GM21390 (cell line): ENCODE data around the gene NEMF.
A peak's percentile ranks its signal among the peaks of the same experiment; 100 is the strongest.
"Not testable (repeated sequence)": the region's sequence is repeated elsewhere in the genome, so short reads cannot be mapped to it uniquely, and the experiment has no call there.

Experiments used
- ATAC-seq: cut with Tn5 transposase; IDR thresholded peaks from one replicate; pipeline ENCODE4 v1.9.1; 2021; ENCODE audit not compliant: unreplicated experiment

Gene NEMF

GRCh38 chr14:49876563-49877127 lies 24.1 kb upstream of the NEMF start:
- no peak for ATAC-seq

DNA sequence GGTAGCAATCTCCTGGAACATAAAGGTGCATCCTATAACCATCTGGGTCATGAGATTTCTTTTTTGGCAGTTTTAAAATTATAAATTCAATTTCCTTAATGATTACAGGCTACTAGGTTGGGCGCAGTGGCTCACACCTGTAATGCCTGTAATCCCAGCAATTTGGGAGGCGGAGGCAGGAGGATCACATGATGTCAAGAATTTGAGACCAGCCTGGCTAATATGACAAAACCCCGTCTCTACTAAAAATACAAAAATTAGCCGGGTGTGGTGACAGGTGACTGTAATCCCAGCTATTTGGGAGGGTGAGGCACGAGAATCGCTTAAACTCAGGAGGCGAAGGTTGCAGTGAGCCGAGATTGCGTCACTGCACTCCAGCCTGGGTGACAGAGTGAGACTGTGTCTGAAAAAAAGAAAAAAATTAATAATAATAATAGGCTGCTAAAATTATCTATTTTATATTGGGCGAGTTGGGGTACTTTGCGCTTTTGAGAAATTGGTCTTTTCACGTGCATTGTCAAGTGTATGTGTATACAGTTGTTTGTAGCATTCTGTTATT lies 23.1 kb upstream of the NEMF start:
- ATAC-seq, result no peak

- ATAC-seq, result not testable (repeated sequence)
Observed at GRCh38 chr14:49873548-49873947, 21.0 kb upstream of the NEMF start.

DNA sequence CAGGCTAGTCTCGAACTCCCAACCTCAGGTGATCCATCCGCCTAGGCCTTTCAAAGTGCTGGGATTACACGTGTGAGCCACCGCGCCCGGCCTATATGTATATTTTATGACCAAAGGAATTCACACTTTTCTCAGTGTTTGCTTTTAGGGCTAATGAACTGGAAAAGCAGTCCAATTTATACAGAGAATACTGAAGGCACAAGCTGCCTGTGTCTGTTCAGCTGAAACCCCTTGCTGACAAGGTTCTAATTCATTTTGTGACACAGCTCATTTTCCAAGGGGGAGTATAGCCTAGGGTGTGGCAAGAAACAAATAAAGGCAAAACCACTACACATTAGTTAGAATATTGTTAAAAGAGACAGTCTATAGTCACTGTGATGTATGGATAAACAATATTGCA lies 18.3 kb upstream of the NEMF start:
- ATAC-seq, result no peak

DNA sequence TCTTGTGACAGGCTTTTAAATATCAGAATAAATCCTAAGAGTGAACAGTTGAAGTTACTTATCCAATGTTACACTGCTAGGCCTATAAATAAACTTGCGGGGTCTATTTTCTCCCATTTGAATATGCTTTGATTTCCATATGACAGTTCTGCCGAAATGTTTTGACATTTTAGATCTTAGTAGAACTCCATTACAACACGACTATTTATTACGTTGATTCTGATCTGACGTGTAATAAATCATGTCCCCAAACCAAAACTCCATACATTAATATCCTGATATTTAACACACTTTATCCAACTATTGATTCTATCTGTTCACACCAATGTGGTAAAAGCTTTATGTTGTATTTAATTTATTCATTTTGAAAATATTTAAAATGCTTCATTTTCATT lies 16.1 kb upstream of the NEMF start:
- no peak for ATAC-seq

DNA sequence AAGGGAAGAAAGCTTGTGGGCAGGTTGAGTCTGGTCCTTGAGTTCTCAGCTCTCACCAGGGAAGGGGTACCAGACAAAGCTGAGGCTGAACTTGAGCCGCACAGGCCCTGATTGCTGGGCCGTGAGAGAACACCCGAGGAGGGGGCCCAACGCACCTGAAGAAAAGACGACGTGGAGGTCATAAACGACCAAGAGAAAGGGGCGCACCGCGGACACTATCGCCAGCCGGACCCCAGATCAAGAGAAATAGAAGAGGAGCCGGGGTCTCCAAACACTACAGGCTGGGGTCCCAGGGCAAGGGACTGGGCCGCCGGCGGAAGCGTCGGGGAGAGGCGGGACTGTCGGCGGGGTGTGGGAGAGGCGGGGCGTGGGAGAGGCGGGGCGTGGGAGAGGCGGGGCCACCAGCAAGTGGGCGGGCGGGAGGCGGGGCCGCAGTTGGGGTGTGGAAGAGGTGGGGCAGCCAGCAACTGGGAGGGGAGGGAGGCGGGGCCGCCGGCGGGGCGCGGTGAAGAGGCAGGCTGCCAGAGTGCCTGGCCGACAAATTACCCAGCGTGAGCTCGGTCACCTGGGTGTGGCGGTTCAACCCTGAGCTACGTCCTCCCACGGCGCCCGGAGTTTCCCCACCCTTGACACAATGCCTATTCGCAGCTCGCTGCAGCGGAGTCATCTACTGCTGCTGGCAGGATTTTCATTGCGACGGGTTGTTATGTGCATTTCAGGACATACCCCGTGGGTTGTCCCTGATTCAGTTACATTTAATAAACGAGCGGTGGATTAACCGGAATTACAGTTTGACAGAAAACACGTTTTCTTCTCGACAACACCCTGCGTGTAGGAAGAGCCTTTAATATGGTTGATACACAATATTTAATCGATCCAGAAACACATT lies 15.5 kb upstream of the NEMF start:
- ATAC-seq, result peak; percentile 82

DNA sequence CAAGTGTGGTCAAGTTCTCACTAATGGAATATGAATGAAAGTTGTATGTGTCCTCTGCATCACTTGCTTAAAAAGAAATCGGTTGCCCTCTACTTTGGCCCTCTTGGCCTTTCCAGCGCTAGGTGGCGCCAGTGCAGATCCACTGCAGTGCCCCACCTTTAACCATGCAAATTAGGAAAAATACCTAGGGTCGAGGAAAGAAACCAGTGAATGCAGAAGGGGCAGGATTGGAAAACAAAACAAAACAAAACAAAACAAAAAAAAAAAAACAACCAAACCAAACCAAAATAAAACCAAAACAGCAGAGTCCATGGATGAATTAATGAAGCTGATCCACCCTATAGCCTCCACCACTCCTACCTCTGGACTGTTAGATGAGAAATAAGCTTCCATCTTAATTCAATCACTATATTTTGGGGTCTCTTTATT lies 12.9 kb upstream of the NEMF start:
- ATAC-seq, result no peak

DNA sequence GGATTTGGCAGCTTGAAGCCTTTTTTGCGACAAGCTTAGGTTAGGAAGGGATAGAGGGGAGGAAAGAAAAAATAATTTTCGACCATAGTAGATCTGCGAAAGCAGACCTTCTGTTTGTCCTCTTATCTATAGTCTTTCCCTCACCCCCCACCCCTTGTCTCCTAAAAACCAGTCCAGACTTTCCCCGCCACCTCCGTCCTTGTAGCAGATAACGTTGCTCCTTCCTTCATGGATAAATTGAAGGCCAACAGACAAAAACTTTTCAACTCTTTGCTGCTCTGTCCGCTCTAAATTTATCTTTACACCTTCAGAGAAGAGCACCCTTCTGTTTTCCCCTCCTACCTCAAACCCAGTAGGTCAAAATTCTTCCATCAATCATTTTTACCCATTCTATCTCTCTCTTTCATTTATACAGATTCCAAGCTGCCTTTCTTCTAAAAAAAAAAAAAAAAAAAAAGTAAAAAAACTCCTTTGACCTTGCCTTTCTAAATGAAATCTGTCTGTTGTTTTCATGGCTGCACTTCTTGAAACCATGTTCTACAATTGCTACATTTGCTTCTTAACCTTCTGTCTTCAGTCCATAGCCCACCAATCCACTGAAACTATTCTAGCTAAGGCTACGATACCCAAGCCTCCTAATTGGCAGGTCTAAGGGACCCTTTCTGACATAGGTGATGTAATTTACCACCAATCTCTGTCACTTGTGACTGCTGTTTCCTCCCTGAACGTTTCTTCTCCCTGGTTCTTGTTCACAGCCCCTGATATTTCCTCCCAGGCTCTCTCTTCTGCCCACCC lies 11.1 kb upstream of the NEMF start:
- ATAC-seq, result no peak

DNA sequence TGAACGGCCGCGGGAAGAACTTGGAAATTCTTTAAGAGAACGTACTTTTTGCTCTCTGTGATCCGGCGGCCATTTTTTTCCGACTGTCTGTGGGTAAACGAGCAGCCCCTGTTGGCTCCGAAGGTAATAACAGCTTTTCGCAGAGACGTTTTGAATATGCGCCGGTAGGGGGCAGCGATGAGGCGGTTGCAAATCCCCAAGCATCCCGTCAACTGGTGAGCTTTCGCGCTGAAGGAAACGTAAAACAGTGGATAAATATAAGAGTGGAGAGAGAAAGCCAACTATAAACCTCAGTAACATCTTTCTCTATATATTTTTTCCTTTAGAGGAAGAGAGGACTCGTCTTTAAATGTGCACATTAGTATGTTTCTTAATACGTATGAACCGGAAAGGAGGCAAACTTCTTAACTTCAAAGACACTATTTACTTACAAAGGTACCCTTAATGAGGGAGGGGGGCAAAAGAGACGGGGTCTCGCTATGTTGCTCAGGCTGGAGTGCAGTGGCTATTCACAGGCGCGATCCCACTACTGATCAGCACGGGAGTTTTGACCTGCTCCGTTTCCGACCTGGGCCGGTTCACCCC lies 9.6 kb upstream of the NEMF start:
- ATAC-seq, result no peak

DNA sequence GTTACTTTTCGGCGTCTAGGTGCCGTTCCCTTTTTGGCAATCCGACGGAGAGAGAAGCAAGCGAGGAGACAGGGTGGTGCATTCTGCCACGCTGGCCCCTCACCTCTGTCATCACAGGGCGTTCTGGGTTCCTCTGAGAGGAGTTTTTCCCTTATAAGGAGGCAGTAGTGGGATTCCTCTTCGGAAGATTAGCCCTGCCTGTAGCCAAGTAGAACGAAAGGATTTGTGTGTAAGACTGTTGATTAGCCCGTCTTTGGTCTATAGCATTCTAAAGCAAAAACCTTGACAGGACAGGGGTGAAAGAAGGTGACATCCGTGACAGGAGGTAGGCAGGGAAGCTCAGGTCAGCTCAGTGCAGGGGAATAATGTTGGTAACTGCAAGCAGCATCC lies 9.1 kb upstream of the NEMF start:
- ATAC-seq, result no peak

DNA sequence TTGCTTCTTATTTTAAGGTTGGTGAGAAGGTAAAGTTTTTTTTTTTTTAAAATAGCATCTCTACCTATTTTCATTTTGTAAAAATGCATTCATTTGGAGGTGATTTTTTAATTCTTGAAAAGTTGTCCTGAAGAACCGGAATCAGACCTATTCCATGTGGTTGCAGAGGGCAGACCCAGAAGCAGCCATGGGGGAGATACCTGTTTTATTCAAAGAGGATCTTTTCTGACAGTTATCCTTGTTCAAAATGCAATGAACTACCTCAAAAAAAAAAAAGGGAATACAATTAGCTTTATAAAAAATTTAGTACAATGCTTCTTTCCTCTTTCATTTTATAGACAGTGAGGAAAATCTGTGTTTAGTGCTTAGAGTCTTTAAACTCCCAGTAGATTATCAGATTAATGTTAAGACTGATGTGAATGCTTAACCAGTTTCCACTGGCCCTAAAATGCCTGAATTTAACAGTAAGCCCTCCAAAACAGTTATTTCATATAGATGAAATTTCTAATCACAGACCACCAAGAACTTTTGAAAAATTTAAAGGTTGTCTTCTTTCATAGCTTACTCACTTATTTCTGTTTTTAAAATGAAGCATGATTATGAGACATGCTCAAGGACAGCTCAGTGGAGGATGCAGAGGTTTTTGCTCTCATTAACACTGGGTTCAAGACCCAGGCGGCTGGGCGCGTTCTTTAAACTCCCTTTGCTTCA lies 8.6 kb upstream of the NEMF start:
- no peak for ATAC-seq

DNA sequence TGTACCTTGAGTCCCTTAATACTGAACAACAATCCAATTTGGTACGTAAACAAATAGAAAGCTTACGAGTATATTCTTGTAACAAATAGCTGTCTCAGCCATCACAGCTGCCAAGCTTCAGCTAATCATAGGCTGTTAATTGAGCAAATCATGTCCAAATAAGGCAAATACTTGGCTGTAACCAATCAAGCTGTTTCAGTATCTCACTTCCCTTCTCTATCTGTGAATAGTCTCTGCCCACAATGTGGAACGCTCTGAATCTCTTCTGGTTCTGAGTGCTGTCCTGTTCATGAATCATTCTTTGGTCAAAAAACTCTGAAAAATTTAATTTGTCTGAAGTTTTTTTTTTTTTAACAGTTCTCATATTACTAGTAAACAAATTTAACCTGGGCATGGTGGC lies 5.8 kb upstream of the NEMF start:
- no peak for ATAC-seq

DNA sequence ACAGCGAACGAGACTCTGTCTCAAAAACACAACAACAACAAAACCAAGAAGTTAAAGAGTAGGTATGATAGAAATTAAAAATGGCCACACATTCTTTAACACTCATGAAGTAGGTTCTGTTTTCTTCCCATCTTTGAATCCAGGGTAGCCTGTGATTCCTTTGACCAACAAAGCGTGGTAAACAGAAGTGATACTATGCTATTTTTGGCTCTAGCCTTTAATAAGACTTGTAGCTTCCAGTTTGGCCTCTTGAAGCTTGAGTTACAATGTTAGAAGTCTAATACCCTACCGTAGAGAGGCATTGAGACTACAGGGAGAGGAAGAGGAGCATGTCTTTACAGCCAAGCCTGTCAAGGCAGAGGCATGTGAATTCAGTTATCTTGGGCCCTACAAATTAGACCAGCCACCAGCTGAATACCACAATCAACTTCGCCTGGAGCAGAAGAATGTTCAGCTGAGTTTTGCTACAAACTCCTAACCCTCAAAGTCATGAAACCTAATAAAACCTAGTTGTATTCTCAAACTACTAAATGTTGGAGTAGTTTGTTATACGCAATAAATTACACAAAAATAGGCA lies 4.9 kb upstream of the NEMF start:
- no peak for ATAC-seq

DNA sequence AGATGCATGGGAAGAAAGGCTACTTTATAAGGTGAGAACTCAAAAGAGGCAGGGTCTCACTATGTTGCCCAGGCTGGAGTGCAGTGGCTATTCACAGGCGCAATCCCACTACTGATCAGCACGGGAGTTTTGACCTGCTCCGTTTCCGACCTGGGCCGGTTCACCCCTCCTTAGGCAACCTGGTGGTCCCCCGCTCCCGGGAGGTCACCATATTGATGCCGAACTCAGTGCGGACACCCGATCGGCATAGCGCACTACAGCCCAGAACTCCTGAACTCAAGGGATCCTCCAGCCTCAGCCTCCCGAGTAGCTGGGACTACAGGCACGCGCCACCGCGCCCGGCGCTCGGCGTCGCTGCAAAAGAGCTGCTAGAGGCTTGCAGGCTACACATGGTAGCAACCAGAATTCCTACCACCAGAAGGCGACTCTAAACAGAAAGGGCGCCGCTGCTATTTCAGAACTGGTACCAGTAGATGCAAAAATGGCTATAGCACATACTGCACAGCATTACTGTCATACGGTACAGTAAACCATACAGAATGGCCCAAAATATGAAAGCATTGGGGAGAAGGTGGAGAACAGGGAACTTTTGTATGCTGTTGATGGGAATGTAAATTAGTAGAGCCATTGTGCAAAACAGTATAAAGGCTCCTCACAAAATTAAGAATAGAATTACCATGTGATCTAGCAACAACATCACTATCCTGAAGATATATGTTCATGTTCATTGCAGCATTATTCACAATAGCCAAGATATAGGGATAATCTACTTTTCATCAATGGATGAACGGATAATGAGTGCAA lies 1.2 kb upstream of the NEMF start:
- ATAC-seq, result peak; percentile 61

DNA sequence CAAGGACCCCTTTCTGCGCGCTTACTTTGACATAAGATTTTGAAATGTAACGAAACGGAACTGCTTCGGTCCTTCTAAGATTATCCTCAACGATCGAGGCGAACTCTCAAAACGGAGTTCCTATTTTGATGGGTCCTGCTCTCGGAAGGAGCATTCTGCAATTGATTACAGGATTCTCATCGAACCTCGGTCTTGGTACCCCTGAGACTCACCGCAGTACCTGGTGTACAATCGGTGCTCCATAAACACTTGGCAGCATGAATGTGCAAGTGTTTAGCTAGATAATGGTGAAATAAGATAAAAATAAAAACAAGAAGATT lies 530 bp upstream of the NEMF start:
- ATAC-seq, result peak; percentile 8

- ATAC-seq, result no peak
Observed at GRCh38 chr14:49851813-49852212, 775 bp downstream of the NEMF start.

DNA sequence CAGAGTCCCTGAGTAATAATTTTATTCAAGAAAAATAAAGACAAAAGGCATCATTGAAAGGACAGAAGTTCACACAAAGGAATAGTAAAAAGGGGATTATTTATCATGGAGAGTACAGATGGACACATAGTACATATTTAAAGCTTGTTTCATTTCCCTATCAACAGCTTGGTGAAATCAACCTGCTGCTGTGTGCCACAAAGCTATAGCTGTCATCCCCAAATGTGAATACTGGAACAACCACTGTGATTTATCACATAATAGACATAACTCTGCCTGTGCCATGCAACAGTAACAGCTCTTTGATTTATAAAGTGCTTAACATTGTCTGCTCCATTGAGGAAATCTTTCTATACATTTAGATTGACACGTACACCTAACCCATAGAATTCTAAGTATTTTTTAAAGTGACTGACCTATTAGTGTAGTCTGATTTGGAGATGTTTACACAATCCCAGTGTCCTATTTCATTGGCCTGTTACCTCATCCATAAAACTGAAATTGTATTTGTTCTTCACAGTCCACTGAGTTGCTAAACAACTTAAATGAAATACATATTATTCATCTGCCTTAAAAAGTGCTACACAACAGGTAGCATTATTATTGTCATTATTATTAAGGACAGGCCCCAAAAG lies 3.3 kb downstream of the NEMF start:
- no peak for ATAC-seq

DNA sequence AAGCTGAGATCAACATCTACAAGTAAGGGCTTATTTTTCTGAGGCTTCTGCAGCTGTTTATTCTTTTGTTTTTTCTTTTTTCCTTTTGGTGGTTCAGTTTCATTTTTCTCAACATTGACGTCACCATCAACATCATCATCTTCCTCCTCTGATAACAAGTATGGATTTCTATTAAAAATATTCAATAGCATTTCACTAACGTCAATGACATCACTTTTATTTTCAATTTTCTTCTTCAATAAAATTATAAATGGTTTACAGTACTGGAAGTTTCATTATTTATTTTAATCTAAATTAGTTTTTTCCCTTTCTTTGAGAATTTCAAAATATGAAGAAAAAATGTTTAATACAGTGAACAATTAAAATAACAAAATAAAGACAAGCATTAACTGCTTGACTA lies 23.9 kb downstream of the NEMF start:
- no peak for ATAC-seq

- no peak for ATAC-seq
Observed at GRCh38 chr14:49820176-49820575, 32.4 kb downstream of the NEMF start.
